ENCODE measurements around the gene CARS1.

The CARS1 gene

DNA sequence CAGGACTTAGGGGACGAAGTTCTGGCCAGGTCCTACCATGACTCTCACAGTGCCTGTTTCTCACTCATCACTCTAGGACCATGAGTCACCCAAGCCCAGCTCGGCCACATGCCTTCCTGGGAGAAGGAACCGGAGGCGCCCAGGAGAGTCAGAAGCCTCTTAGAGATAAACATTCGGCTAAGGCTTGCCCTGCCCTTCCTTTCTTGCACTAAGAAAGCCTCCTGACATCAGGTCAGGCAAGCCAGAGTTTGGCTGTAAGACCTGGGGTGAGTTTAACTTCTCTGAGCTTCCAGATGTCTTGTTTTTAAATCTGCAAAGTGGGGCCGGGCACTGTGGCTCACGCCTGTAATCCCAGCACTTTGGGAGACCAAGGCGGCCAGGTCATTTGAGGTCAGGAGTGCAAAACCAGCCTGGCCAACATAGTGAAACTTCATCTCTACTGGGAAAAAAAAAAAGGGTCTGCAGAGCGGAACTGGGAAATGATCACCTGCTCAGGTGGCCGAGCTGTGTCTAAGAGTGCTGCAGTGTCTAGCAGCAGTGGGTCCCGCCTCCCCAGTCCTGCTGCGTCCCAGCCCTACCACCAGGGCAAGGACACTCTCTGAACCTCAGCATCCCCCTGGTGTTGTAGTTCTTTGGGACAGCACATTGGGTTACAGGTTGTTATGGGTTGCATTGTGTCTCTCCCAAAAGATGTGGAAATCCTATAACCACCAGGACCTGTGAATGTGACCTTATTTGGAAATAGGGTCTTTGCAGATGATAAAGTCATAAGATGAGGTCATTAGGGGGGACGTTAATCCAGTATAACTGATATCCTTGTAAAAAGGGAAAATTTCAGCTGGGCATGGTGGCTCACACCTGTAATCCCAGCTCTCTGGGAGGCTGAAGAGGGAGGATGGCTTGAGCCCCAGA, 1.8 kb upstream of the CARS1 start:
- peak; percentile 83 for DNase-seq

DNA sequence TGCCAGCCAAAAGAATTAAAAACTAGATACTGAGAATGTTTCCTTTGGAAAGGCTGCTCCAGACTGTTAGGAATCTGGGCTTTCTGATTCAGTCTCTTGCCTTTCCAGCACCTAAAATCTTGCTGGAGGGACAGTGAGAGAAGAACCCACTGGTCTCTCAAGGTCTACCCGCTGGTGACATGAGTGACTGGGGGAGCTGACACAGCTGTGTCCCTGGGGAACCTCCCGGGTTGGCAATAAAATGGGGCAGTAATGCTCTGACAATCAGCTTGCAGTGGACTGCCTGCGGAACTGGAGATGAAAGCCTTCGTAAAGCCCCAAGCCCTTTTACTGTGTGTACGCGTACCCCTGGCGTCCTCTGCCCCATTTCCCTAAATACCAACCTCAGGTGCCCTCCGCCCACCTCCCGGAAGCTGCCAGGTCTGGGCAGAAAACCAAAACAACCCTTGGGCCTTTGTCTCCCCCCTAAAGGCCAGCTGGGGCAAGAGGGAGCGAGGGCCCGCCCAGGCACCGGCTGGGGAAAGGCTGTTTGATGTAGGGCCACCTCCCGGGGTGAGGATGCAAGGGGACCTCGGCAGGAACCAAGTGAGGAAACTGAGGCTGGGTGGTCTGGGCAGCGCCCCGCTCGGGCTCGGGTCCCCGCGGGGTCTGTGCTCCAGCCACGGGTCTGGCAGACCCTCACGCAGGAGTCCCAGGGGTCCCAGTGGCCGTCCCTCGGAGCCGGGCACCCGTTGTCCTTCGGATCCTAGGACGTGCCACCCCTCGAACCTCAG, 741 bp downstream of the CARS1 start:
- peak; percentile 32 for DNase-seq

DNA sequence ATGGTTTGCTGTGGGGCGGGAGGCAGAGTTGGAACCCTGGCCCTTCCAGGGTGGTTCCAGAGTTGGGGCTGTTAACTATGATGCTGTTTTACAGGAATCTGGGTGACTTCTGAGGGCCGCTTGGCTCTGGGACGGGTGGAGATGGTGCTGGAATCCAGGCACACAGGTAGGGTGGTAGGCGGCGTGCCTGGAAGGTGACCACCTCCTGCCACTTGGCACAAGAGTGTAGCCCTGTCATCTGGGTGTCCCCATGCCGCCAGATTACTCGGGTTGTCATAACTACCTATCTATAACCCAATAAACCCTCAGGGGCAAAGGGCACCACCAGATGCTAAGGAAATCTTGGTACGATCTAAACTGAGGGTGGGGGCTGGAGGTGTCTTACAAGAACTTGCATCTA, 1.3 kb downstream of the CARS1 start:
- DNase-seq: no peak

DNA sequence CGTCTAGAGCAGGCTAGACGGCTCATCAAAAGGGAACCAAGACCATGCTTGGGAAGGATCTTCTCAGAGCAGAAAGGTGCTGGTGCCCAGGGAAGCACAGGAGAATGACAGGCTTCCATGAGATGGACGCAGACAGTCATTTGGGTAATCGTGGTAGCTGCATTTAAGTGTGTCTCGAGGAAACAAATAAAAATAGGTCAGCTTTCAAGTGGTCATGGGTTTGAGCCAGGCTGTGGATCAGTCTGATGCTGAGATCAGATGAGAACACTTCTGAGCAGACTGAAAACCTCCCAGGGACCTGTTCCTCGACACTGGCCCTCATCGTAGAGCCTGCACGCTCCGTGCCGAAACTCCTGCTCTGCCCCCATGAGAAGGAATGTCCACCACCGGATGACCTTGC, 4.7 kb downstream of the CARS1 start:
- no peak for DNase-seq

DNA sequence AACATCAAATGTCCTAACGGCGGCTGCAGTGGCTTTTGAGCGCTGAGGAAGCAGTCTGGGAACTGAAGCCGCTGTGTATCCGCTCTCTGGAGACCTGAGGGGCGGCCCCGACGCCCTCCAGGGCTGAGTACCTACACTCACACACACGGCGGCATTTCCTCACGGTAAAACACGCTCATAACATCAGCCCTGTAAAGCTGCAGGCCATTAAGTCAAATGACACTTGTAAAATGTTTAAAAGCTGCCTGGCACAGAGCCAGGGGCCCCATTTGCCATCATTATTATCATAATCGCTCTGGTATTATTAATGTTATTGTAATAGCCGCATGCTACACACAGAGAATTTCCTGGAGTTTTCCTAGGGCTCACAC, 5.1 kb downstream of the CARS1 start:
- DNase-seq: no peak

DNA sequence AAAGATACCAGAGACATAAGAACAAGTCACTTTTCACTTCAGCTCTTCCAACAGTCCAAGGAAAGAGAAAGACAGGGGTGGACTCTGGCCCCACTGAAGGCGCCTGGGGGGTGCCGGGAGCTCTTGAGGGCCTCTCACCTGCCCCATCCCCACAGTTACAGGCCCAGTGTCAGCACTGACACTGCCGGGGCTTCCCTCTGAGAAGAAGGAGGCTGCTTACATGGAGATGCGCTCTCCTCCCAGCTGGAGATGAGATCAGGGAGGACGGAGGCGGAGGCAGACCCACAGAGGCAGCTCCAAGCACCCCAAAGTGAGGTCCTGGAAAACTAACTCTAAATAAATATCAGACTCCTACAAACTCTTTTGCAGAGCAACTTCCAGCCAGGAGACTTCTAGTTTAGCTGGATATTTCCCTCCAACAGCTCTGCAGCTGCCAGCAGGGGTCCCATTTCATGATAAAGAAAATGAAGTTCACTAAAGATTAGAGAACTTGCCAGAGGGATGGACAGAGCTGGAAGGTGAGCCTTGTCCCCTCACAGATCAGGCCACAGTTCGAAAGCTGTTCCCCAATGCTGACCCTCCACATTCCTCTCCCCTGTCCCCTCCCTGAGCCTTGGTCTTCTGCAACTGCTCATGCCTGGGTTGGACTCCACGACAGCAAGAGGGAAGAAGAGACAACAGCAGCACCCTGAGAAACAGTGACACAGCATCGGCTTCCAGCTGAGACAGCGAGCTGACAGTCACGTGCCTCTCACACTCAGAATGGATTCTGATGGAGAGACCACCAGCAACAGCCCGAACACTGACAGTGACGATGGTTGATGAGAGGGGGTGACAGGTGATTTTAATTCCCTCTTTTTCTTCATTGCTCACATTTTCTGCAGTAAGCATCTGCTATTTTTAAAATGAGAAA, 5.8 kb downstream of the CARS1 start:
- no peak for DNase-seq

DNA sequence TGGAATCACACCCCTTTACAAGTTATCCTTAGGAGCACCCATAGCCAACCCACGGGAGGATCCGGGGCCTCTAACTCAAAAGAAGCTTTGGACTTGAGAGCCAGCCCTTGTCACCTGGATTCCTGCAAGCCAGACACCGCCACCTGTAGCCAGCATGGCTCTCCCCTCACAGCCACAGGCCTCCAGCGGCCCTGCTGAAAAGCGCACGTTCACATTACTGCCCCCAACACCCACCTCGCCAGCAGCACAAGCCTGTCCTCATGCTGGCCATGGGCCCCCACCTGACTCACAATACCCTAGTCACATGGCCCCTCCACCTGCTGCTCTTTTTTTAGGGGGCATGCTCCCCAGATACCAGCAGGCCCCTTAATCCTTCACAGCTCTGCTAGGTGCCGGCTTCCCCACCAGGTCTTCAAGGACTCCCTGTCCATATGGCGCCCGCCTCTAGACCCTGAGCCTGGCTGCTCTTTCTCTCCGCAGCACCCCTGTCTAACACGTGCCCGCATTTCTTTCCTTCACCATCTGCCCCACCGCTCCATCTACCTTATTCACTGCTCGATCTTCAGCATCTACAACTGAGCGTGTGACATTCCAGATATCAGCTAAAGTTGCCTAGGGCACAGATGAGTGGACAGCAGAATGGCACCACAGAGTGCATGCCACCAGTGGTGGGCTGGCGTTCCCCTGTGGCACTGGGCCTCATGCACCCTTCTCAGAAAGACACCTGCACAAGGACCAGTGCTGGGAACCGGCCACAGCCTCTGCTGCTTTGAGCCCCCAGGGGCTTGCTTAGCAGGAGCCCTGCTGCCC, 6.6 kb downstream of the CARS1 start:
- no peak for DNase-seq

DNA sequence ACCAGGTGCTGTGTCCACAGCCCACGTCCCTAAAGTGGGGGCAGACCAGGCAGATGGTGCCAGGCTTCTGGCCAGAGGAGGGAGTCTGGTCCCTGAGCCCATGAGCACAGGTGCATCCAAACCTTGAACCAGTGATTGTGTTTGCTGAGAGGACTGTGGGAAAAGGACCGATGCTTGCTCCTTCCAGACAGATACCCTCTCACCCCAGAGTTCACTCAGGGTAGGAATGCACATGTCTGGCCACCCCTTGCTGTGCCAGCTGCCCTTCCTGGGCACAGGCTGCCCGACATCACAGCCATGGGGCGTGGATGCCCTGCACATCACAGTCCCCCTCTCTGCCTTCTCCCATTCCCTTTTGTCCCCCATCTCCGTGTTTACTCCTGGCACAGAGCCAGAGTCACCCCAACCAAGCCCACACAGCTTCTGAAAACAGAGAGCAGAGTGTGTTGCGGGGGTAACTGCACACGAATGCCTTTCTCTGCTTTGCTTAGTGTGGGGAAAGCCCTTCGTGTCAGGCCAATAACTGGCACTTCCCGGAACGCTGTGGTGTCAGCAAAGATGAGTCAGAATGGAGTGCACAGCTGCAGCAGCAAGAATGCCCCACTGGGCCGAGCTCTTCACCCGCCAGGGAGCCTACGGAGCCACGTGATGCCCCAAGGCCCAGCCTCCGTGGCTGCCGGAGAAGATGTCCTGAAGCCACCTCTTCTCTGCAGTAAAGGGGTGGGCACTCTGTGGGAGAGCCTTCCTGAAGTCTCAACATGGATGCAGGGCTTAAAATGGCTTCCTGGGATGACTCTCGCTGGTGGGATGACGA, 7.6 kb downstream of the CARS1 start:
- peak; percentile 96 for DNase-seq

DNA sequence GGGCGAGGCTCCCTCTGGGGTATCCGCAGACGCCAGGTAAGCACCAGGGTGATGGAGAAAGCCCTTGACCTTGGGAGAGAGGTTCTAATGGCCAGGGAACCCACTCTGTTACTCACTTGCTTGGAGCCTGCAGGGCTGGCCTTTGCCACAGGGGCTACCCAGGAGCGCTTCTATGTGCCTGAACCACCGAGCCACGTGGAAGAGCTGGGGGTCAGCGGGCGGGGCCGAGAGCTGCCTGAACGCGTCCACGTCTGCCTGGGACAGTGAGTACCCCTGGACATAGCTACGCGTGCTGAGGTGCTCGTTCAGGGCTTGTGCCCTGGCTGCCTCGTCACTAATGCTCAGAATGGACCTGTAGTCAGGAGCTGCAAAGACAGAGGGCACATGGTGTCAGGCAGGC, 9.6 kb downstream of the CARS1 start:
- DNase-seq: no peak

DNA sequence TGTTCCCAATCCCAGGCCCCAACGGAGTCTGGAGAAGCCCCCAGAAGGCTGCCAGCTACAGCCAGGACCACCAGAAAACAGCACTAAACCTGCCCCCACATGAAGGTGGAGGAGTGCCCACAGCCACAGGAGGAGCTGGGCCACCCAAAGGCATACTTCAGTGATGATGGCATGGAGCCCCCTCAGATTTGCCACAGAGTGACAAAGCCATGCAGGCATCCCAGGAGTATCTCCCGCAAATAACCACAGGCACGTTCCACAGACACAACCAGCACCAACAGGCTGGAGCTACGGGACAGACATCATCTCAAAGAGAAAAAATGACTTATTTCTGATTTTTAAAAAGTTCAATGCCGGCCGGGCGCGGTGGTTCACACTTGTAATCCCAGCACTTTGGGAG, 10.6 kb downstream of the CARS1 start:
- peak; percentile 33 for DNase-seq

DNA sequence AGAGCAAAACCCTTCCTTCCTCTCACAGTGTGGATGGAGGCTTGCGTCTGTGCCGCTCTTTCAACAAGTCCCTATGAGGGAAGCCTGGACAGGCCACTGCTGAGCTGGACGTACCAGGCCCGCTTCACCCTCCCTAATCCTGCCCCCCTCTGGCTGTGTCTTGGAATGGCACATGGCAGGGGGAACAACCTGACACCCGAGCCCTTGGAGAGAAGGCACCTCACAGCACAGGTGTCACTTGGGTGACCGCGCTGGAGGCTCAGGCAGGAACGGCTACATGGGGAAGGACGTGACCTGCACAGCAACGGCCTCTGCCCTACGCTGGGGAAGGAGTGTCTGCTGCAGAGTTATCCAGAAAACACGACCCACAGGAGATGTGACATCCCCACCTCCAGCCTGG, 11.0 kb downstream of the CARS1 start:
- no peak for DNase-seq

DNA sequence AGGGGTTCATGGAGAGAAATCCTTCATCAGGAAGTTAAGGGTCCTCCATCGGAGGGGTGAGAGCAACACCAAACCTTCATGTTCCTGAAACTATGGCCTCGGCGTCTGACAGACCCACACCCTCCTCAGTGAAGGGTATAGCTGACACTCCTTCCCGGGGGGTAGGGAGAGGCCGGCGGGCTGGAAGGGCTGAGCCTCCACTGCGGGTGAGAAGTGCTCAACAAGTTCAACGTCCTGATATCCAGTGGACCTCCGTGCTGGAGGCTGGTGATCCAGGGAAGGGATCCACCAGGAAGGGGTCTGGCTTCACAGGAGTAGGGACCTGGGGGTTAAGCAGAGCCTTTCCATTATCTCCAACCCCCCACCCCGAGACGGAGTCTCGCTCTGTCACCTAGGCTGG, 12.3 kb downstream of the CARS1 start:
- no peak for DNase-seq

DNA sequence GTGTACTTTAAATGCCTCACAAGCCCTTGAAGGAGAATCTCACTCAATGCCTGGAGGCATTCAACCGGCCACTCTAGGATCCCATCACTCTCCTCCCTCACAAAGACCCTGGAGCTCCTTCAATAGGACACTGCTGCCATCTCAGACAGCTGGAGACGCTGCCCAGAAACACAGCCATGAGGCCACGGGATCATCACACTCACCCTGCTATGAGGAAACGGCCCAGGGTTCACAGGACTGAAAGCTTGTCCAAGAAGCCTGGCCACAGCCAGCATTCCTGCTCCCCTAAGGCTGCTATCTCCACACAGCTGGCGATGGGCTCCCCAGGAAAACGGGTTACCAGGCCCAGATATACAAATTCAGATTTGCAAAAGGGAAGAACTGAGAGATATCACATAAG, 13.2 kb downstream of the CARS1 start:
- DNase-seq: no peak

DNA sequence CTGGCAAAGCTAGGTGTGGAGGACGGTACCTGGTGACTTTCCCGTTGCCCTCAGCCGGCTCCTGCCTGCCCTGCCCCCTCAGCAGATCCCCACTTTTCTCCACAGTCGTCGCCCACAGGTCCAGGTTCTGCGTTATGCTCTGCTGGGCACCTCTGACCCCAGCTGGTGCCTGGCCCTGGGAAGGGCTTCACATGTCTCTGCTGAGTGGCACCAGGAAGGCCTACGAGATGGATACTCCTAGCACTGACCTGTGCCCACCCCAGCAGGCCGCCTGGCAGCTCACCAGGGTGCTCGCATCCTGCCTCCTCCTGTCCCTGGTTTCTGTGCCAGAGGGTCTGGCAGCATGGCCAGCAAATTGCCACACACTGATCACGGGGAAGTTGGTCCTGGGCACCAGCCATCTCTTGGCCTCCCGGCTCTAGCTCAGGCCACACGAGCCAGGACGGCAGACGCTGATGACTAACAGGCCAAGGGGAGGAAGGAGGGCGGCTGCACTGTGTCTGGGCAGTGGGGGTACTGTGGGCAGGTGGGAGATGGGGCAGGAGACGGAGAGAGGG, 13.8 kb downstream of the CARS1 start:
- no peak for DNase-seq

DNA sequence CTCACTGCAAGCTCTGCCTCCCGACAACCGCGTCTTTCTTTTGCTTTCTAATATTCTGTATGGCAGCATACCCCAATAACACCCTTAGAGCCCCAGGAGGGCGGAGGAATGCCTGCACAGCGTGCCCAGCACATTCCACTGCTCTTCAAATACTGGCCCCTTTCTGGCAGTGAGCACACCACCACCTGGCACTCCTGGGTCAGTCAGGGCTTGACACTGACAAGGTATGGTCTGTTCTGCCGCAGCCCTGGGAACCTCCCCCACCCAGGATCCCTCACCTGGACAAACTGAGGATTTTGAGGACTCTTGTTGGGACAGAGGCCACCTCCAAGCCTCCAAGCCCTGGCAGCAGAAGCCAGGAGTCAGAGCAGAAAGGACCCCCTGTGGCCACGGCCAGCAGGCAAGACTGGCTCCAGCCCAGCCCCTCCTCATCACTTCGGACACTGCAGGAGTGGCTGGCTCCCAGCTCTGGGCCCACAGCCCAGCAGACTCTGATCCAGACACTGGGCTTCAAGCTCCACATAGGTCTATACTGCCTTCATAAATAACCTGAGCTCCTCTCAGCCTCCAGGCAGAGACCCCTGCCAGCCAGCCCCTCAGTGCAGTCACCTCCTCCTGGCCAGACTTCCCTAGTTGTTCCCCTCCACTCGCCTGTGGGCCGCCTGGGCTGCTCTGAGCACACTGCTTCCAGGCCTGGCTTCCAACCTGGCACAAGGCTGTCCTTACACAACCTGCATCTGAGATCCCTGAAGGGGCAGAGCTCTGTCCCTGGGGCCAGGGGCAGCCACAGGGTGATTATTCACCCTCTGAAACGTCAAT, 14.5 kb downstream of the CARS1 start:
- DNase-seq: no peak

DNA sequence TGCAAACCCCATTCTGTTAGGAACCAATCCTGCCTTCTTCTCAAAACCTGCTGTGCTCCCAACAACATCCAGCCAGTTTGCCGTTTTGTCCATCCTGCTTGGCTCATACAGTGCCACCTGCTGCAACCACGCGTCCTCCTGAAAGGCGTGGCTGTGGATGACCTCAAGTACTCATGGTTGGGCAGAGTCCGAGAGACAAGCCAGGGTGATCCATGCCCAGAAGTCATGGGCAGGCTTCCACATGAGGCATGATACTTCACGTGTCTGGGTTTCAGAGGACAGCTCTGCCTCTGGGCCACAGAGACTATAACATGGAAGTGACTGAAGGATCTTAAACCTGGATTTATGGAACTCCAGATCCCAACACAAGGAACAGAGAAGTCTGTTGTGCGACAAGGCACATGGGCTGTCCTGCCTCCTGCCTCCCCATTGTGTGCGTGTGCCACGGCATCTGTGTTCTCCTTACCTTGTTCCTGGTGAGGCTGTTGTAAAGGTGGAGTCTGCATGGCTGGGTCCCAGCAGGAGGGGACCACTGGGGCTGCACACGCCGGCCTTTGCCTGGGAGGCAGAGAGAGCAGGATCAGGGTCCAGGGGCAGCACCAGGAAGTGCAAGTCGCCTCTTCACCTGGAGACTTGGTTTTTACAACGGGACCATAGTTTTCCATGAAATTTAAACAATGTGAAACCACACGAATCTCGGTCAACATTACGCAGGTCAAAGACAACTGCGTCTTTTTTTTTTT, 15.4 kb downstream of the CARS1 start:
- DNase-seq: no peak

DNA sequence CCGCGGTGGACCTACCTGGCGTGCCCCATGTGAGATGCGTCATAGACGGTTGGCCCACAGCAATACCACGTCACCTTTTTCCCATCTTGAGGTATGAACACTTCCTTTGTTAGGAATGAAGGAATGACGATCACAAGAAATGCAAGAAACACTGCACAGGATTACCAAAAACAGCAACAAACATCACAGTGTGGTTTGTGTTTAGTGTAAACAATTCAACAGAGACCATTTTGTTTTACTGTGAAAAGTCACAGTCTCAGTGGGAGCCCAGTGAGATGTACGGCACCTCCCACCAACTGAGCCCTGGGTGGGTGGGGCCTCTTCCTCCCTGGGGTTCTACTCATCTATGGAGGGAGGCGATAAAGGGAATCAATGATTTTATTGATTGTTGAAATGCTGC, 16.3 kb downstream of the CARS1 start:
- no peak for DNase-seq

DNA sequence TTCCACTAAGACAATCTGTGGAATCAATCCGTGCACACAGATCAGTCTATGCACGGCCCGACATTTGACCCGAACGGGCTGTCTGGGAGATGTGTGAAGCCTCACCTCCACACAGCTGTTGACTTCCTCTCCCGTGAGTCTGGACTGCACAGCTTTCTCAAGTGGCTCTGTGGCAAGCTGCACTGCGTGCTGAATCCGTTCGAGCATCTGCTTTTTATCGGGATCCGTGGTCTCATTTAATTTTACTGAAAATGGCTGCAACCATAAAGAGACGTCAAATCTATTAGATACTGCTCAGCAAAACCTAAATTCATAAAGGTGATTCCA, 19.3 kb downstream of the CARS1 start:
- no peak for DNase-seq

Measured in fibroblast of skin of back (primary cell).